ENCODE results near the gene SLC35B1.

GRCh38 chr17:49691086-49691676 lies 16.6 kb downstream of the SLC35B1 start:
- TF ChIP-seq GATA2 (IDR thresholded peaks at IDR 0.05; ENCODE audit: low read depth, low read length) = no peak
- TF ChIP-seq GATA3 (IDR thresholded peaks at IDR 0.05; ENCODE audit: low read depth, low read length) = no peak

All from SH-SY5Y (cell line).